ENCODE results near the gene CAMKV. TPM values are rescaled to one million over a fixed set of nuclear protein-coding genes. Genes with fewer than 3 reads are reported as not detected.
A peak's percentile ranks its signal among the peaks of the same experiment; 100 is the strongest.
"Not testable (repeated sequence)": the region's sequence is repeated elsewhere in the genome, so short reads cannot be mapped to it uniquely, and the experiment has no call there.

Gene CAMKV, protein sequence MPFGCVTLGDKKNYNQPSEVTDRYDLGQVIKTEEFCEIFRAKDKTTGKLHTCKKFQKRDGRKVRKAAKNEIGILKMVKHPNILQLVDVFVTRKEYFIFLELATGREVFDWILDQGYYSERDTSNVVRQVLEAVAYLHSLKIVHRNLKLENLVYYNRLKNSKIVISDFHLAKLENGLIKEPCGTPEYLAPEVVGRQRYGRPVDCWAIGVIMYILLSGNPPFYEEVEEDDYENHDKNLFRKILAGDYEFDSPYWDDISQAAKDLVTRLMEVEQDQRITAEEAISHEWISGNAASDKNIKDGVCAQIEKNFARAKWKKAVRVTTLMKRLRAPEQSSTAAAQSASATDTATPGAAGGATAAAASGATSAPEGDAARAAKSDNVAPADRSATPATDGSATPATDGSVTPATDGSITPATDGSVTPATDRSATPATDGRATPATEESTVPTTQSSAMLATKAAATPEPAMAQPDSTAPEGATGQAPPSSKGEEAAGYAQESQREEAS
- total RNA-seq (ENCODE audit: low replicate concordance): 1.6 and 10.6 TPM in 2 replicates
- long read RNA-seq, partial matches to known transcripts: 0 of 1 reads
- long read RNA-seq, other reads (novel, unspliced or antisense): 0 of 1 reads

DNA sequence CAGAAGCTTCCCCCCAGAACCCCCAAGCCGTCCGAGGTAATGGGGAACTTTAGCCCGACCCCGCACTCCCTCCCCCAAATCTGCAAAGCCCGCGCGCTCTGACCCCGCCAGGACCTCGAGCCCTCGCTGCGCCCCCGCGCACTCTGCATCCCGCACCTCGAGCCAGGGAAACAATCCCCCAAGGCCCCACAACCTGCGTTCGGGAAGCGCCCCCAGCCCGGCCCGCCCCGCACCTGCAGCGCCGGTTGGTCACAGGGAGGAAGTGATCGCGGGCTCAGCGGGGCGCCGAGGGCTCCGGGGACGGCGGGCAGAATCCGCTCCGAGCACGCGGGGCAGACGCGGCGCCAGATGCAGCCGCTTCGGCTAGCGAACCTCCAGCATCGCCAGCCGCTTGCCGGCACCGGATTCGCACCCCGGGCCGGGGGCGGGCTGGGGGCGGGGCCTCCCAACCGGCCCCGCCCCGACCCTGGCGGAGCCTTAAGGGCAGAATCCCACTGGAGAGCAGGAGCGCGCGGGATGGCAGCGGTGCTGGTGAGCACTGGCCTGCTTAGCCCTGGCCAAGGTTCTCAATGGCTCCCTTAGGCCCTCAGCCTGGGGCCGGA is at the start of gene CAMKV:
Gene CAMKV (minus strand): TSS at position 382 of the 602 bp plus-strand sequence. CDS start 7,518 bp downstream, outside the sequence.
- TF ChIP-seq, protein P1, sequence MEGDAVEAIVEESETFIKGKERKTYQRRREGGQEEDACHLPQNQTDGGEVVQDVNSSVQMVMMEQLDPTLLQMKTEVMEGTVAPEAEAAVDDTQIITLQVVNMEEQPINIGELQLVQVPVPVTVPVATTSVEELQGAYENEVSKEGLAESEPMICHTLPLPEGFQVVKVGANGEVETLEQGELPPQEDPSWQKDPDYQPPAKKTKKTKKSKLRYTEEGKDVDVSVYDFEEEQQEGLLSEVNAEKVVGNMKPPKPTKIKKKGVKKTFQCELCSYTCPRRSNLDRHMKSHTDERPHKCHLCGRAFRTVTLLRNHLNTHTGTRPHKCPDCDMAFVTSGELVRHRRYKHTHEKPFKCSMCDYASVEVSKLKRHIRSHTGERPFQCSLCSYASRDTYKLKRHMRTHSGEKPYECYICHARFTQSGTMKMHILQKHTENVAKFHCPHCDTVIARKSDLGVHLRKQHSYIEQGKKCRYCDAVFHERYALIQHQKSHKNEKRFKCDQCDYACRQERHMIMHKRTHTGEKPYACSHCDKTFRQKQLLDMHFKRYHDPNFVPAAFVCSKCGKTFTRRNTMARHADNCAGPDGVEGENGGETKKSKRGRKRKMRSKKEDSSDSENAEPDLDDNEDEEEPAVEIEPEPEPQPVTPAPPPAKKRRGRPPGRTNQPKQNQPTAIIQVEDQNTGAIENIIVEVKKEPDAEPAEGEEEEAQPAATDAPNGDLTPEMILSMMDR (conservative IDR thresholded peaks at IDR 0.05): no peak
- Mint-ChIP-seq H3K4me1 (ENCODE audit: unreplicated experiment) (peaks cover 15% of the 10 kb centered on the region), H3K36me3 (no peaks in the 10 kb centered on the region), H3K27ac (no peak within 1 kb of the TSS), H3K27me3 (peaks cover 58% of the 10 kb centered on the region), H3K9me3 (no peaks in the 10 kb centered on the region), H3K4me3 (peak within 1 kb of the TSS; percentile 60)
- no peak for DNase-seq (ENCODE audit: extremely low spot score, unreplicated experiment)

DNA sequence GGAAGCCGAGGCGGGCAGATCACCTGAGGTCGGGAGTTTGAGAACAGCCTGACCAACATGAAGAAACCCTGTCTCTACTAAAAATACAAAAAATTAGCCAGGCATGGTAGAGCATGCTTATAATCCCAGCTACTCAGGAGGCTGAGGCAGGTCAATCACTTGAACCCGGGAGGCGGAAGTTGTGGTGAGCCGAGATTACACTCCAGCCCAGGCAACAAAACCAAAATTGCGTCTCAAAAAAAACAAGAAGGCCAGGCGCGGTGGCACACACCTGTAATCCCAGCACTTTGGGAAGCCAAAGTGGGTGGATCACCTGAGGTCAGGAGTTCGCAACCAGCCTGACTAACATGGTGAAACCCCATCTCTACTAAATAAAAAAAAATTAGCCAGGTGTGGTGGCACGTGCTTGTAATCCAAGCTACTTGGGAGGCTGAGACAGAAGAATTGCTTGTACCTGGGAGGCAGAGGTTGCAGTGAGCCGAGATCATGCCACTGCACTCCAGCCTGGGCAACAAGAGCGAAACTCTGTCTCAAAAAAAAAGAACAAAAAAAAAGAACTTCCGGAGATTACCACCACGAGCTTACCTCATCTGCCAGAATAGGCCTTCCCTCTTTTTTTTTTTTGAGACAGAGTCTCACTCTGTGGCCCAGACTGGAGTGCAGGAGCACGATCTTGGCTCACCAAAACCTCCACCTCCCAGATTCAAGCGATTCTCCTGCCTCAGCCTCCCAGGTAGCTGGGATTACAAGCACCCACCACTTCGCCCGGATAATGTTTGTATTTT is 48.3 kb upstream of the CAMKV start:
- not testable (repeated sequence) for H3K27ac Mint-ChIP-seq; DNase-seq (ENCODE audit: extremely low spot score, unreplicated experiment); H3K36me3 Mint-ChIP-seq; H3K4me1 Mint-ChIP-seq (ENCODE audit: unreplicated experiment); H3K4me3 Mint-ChIP-seq; H3K27me3 Mint-ChIP-seq; H3K9me3 Mint-ChIP-seq

DNA sequence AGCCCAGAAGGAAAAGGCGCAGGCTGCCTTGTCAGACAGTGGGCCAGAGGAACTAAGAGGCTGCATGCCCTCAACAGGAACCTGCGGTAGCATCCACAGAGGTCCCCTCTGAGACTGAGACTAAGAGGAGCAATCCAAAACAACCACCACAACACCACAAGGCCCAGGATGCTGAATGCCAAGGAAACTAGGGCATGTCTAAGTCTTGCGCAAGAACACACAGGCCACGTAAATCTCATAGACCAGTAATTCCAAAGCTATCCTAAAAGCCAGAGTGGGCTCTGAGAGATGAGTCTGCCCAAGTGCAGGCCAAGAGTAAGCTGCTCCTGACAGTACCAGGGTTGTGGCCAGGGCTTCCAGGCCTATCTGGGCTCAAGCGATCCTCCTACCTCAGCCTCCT is 47.0 kb upstream of the CAMKV start:
- H3K27me3 Mint-ChIP-seq: peaks cover 6% of the 10 kb centered on the region
- peaks cover 13% of the 10 kb centered on the region for H3K36me3 Mint-ChIP-seq
- no peak overlapping the region for H3K4me3 Mint-ChIP-seq
- TF ChIP-seq, protein P1 (conservative IDR thresholded peaks at IDR 0.05): no peak
- no peak for DNase-seq (ENCODE audit: extremely low spot score, unreplicated experiment)
- H3K9me3 Mint-ChIP-seq: no peaks in the 10 kb centered on the region
- H3K4me1 Mint-ChIP-seq (ENCODE audit: unreplicated experiment): no peaks in the 10 kb centered on the region
- H3K27ac Mint-ChIP-seq: no peak overlapping the region

DNA sequence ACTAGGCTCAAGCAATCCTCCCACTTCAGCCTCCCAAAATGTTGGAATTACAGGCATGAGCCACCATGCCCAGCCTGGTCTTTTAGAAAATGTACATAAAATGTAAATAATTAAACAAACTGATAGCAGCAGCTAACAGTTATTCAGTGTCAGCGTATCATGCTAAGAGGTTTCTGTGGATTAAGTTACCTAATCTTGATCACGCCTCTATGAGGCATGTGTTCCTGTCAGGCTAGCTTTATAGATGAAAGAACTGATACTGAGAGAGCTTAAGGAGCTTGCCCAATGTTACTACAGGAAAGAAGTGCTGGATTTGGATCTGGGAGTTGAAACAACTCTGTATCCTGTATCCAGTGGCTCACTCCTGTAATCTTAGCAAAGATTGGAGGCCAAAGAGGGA is 45.2 kb upstream of the CAMKV start:
- no peak for DNase-seq (ENCODE audit: extremely low spot score, unreplicated experiment)
- no peaks in the 10 kb centered on the region for H3K9me3 Mint-ChIP-seq
- no peaks in the 10 kb centered on the region for H3K4me1 Mint-ChIP-seq (ENCODE audit: unreplicated experiment)
- no peak overlapping the region for H3K27ac Mint-ChIP-seq
- H3K36me3 Mint-ChIP-seq: peaks cover 12% of the 10 kb centered on the region
- TF ChIP-seq, protein P1 (conservative IDR thresholded peaks at IDR 0.05): no peak
- peaks cover 17% of the 10 kb centered on the region for H3K27me3 Mint-ChIP-seq
- H3K4me3 Mint-ChIP-seq: no peak overlapping the region

DNA sequence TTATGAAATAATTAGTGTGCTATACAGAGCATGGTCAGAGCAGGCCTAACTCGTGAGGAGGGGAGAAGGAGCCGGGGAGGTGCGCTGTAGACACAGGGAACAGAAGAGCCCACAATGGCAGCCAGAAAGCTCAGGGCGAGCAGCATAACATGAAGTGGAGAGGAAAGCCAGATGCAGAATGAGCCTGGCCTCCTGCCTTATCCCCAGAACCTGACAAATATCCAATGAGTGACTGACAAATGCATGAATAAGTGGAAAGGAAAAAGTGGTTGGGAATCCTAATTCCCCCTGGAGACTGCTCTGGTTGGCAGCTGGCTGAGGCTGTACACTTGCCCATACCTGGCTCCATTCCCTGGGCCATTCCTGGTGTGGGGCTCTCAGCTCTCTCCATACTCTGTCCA is 43.2 kb upstream of the CAMKV start:
- H3K4me3 Mint-ChIP-seq: no peak overlapping the region
- no peak overlapping the region for H3K27ac Mint-ChIP-seq
- H3K36me3 Mint-ChIP-seq: peaks cover 12% of the 10 kb centered on the region
- H3K9me3 Mint-ChIP-seq: no peaks in the 10 kb centered on the region
- peaks cover 22% of the 10 kb centered on the region for H3K27me3 Mint-ChIP-seq
- no peaks in the 10 kb centered on the region for H3K4me1 Mint-ChIP-seq (ENCODE audit: unreplicated experiment)
- TF ChIP-seq, protein P1 (conservative IDR thresholded peaks at IDR 0.05): no peak
- DNase-seq (ENCODE audit: extremely low spot score, unreplicated experiment): no peak
